GM23338 (cell line): Measurements from ENCODE around the gene CELA2A. TPM values are rescaled to one million over a fixed set of nuclear protein-coding genes. Genes with fewer than 3 reads are reported as not detected.
"Not testable (repeated sequence)": the region's sequence is repeated elsewhere in the genome, so short reads cannot be mapped to it uniquely, and the experiment has no call there.

Experiments used
- ATAC-seq: fragments of 200-7000 bp; cut with Tn5 transposase; 3 replicates; pipeline ENCODE4 v1.9.1; 2020
- DNase-seq: peaks from one replicate; pipeline ENCODE4 v3.0.0-alpha.2; 2015; ENCODE audit warnings: low spot score
- H2AFZ ChIP-seq: fragments of 200-600 bp; sonication (generic); 2 replicates; pipeline ENCODE4 v1.8.0; 2016; ENCODE audit warnings: antibody characterized with exemption, mild to moderate bottlenecking, moderate library complexity
- H3F3A ChIP-seq: fragments of 200-600 bp; sonication (generic); replicated peaks from 2 replicates; pipeline ENCODE4 v1.8.0; 2017; ENCODE audit warnings: antibody characterized with exemption, mixed run types, low read depth
- H3K27ac ChIP-seq: fragments of 200-600 bp; sonication (generic); 2 replicates; pipeline ENCODE4 v1.6.1; 2016; ENCODE audit warnings: low read depth
- H3K27me3 ChIP-seq: fragments of 200-600 bp; sonication (generic); 2 replicates; pipeline ENCODE4 v1.8.0; 2016; ENCODE audit warnings: mild to moderate bottlenecking, mixed run types, moderate library complexity; ENCODE audit not compliant: insufficient read depth
- H3K36me3 ChIP-seq: fragments of 200-600 bp; sonication (generic); 2 replicates; pipeline ENCODE4 v1.8.0; 2016; ENCODE audit warnings: mild to moderate bottlenecking; ENCODE audit not compliant: insufficient read depth
- H3K4me1 ChIP-seq: fragments of 200-600 bp; sonication (generic); 2 replicates; pipeline ENCODE4 v1.8.0; 2016; ENCODE audit warnings: mild to moderate bottlenecking, moderate library complexity; ENCODE audit not compliant: insufficient read depth
- H3K4me2 ChIP-seq: fragments of 200-600 bp; sonication (generic); 2 replicates; pipeline ENCODE4 v1.7.1; 2017; ENCODE audit warnings: mixed run types
- H3K4me3 ChIP-seq: fragments of 200-600 bp; sonication (generic); 2 replicates; pipeline ENCODE4 v1.6.1; 2016; ENCODE audit warnings: mixed run types
- H3K79me2 ChIP-seq: fragments of 200-600 bp; sonication (generic); replicated peaks from 2 replicates; pipeline ENCODE4 v1.8.0; 2017; ENCODE audit warnings: mild to moderate bottlenecking; ENCODE audit not compliant: insufficient read depth
- H3K9me2 ChIP-seq: fragments of 200-600 bp; sonication (generic); 2 replicates; pipeline ENCODE4 v1.8.0; 2017; ENCODE audit not compliant: insufficient read depth
- H4K20me1 ChIP-seq: fragments of 200-600 bp; sonication (generic); replicated peaks from 2 replicates; pipeline ENCODE4 v1.8.0; 2017; ENCODE audit warnings: mild to moderate bottlenecking; ENCODE audit not compliant: insufficient read depth
- H3K27ac Mint-ChIP-seq: 2 replicates; pipeline ENCODE4 v1.8.0; 2020; ENCODE audit warnings: inconsistent platforms, mild to moderate bottlenecking, moderate library complexity, mixed read lengths
- H3K27me3 Mint-ChIP-seq: 3 replicates; pipeline ENCODE4 v1.8.0; 2022; ENCODE audit warnings: low read depth, mild to moderate bottlenecking, moderate library complexity, mixed read lengths, inconsistent platforms; ENCODE audit not compliant: insufficient read depth, poor library complexity
- H3K36me3 Mint-ChIP-seq: 3 replicates; pipeline ENCODE4 v1.8.0; 2021; ENCODE audit warnings: low read depth, mild to moderate bottlenecking, inconsistent platforms, moderate library complexity, mixed read lengths
- H3K4me1 Mint-ChIP-seq: 3 replicates; pipeline ENCODE4 v1.8.0; 2020; ENCODE audit warnings: mild to moderate bottlenecking, inconsistent platforms, mixed read lengths
- H3K4me3 Mint-ChIP-seq: 3 replicates; pipeline ENCODE4 v1.8.0; 2021; ENCODE audit warnings: moderate library complexity, mild to moderate bottlenecking, inconsistent platforms, mixed read lengths
- H3K9me3 Mint-ChIP-seq: 3 replicates; pipeline ENCODE4 v1.8.0; 2020; ENCODE audit warnings: moderate library complexity, mild to moderate bottlenecking, inconsistent platforms, mixed read lengths
- EZH2phosphoT487 ChIP-seq: fragments of 200-600 bp; sonication (generic); IDR thresholded peaks from one replicate; pipeline ENCODE4 v1.8.1; 2018; ENCODE audit warnings: antibody characterized with exemption; ENCODE audit not compliant: unreplicated experiment
- JUNB ChIP-seq: IDR thresholded peaks from one replicate; pipeline ENCODE4 v1.6.1; 2016; ENCODE audit warnings: antibody characterized with exemption; ENCODE audit not compliant: unreplicated experiment
- POLR2AphosphoS5 ChIP-seq: IDR thresholded peaks from 2 replicates; pipeline ENCODE4 v1.6.1; 2016; ENCODE audit warnings: antibody characterized with exemption, low read depth
- STAT1 ChIP-seq: IDR thresholded peaks from one replicate; pipeline ENCODE4 v1.6.1; 2016; ENCODE audit warnings: antibody characterized with exemption; ENCODE audit not compliant: unreplicated experiment
- polyA plus RNA-seq: library from polyadenylated mRNA; unstranded; fragments of >200 nt; fragmentation: Nextera tagmentation; extraction: Ambion mirVana; gene quantifications from 2 replicates; pipeline ENCODE4 v1.2.1, GENCODE V29; 2016
- total RNA-seq: library from RNA; depleted of rRNA; stranded (reverse); fragments of >200 nt; shearing (Covaris generic); gene quantifications from 2 replicates; pipeline ENCODE4 v1.2.3, GENCODE V29; 2014

Gene CELA2A
- total and polyA plus RNA-seq, 2 experiments from 2014 or later, result not detected

DNA sequence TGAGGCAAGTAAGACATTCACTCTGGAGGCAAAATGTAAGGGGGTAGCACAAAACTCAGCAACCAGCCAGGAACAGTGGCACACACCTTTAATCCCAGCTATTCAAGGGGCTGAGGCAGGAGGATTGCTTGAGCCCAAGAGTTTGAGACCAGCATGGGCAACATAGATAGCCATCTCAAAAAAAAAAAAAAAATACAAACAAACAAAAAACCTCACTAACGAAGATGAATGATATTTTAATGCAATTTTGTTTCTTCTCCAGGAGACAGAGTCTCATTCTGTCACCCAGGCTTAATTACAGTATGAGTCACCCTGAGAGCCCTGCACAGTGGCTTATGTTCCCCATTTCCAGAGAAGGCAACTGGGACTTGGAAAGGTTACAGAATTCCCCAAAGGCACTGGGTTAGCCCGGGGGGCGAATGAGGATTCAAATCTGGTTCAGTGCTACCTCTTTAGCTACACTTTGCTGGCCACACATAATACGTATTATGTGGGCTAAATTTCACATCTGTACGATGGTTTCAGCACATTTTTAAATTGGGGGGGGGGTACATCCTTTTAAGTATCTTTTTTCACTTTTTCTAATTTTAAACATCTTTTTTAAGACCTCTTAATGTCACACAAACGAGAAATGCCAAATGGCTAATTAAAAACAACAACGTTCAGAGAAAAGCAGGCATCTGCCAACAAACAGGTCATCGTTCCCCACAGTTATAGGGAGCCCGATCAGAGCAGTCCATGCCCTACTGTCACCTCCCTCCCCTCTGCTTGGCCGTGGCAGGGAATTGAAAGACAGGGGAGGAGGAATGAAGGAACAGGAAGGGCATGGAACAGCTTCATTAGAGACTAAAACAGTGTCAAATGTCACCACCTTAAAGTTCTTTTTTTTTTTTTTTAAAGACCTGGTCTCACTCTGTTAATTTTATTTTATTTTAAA lies 3.5 kb downstream of the CELA2A start (continued):
- TF ChIP-seq POLR2AphosphoS5, result no peak
- no peak for TF ChIP-seq EZH2phosphoT487

GRCh38 chr1:15460708-15461095 lies 4.2 kb downstream of the CELA2A start:
- Mint-ChIP-seq H3K27me3 (peaks cover 10% of the 10 kb centered on the region), H3K4me3 (no peak overlapping the region)
- ATAC-seq, result no peak

DNA sequence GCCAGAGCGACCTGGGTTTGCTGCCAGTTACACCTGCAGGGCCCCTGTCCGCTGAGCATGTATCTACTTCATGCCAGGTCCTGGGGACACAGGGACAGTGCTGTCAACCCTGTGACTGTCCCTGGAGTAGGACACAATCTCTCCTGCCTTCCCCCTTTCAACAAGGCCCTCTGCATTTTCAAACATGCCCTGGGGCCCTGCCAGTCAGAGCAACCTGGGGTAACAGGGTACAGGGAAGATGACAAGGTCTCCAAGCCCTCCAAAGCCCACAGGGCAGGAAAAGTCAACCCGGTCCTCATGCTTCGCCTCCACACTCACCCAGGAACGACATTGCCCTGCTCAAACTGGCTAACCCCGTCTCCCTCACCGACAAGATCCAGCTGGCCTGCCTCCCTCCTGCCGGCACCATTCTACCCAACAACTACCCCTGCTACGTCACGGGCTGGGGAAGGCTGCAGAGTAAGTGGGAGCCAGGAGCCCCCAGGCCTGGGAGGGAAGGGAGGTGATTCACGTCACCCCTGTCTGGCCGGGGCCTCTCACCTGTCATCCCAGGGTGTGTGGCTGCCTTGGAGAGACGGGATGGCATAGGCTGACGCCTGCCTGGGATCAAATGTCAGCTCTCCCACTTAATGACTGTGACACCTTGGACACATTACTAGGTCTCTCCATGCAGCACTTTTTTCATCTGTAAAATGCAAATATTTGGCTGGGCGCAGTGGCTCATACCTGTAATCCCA lies 6.7 kb downstream of the CELA2A start:
- not testable (repeated sequence) for H3K27ac ChIP-seq, H3K27me3 ChIP-seq, H3K4me1 Mint-ChIP-seq, H3K9me3 Mint-ChIP-seq, H3K27ac Mint-ChIP-seq, H2AFZ ChIP-seq, H3F3A ChIP-seq, H3K4me3 Mint-ChIP-seq, H3K9me2 ChIP-seq, DNase-seq, H3K4me1 ChIP-seq, H3K4me3 ChIP-seq, H3K4me2 ChIP-seq, H3K36me3 Mint-ChIP-seq, H3K79me2 ChIP-seq, H3K36me3 ChIP-seq, H4K20me1 ChIP-seq
- peak; percentile 52 for ATAC-seq
- H3K27me3 Mint-ChIP-seq, result peaks cover 12% of the 10 kb centered on the region

More at GRCh38 chr1:15460708-15461095, 4.2 kb downstream of the CELA2A start:
- peaks cover 3% of the 10 kb centered on the region; the same call in 1 of the 3 replicates for H3K4me1 Mint-ChIP-seq
- Histone ChIP-seq H3F3A (no peaks in the 10 kb centered on the region), H3K79me2 (no peaks in the 10 kb centered on the region), H4K20me1 (no peaks in the 10 kb centered on the region), H3K9me2 (no peaks in the 10 kb centered on the region), H3K4me1 (no peaks in the 10 kb centered on the region), H3K36me3 (no peaks in the 10 kb centered on the region), H3K4me2 (no peak overlapping the region), H3K27me3 (no peaks in the 10 kb centered on the region), H3K27ac (no peak overlapping the region), H3K4me3 (no peak overlapping the region), H2AFZ (0 out of 2 replicates have a peak overlapping the region, but pooled peaks have one; percentile 38)
- no peaks in the 10 kb centered on the region for H3K36me3 Mint-ChIP-seq
- no peak for TF ChIP-seq STAT1
- TF ChIP-seq EZH2phosphoT487, result no peak
- TF ChIP-seq JUNB, result no peak
- no peak for DNase-seq
- H3K27ac Mint-ChIP-seq, result no peak overlapping the region
- H3K9me3 Mint-ChIP-seq, result no peaks in the 10 kb centered on the region; the same call in 2 of the 3 replicates

- not testable (repeated sequence) for H3K9me3 Mint-ChIP-seq
Measured at GRCh38 chr1:15463926-15464322, 7.4 kb downstream of the CELA2A start.

More at GRCh38 chr1:15463926-15464322, 7.4 kb downstream of the CELA2A start:
- H4K20me1 ChIP-seq, H3K79me2 ChIP-seq, H3K4me1 ChIP-seq, H3K27ac ChIP-seq, H3K4me3 Mint-ChIP-seq, H3K9me2 ChIP-seq, H3K4me3 ChIP-seq, H3K27ac Mint-ChIP-seq, H3F3A ChIP-seq, H3K4me1 Mint-ChIP-seq, H3K4me2 ChIP-seq, DNase-seq, ATAC-seq, H3K27me3 ChIP-seq, H3K36me3 Mint-ChIP-seq, H2AFZ ChIP-seq, H3K36me3 ChIP-seq: not testable (repeated sequence)
- H3K27me3 Mint-ChIP-seq, result peaks cover 12% of the 10 kb centered on the region
